LHCN-M2 (cell line): ENCODE data around the gene GCK. TPM values are rescaled to one million over a fixed set of nuclear protein-coding genes. Genes with fewer than 3 reads are reported as not detected.
"Not testable (repeated sequence)": the region's sequence is repeated elsewhere in the genome, so short reads cannot be mapped to it uniquely, and the experiment has no call there.

Experiments
- DNase-seq: peaks from one replicate; pipeline ENCODE4 v3.0.0-alpha.2; 2012; ENCODE audit warnings: low read depth
- total RNA-seq: library from RNA; depleted of rRNA; stranded (reverse); fragments of >200 nt; gene quantifications from 2 replicates; pipeline ENCODE4 v1.2.3, GENCODE V29; 2014

Gene GCK
- total RNA-seq, 1 experiment from 2014 or later, result not detected

- DNase-seq, result peak; percentile 35
Measured at GRCh38 chr7:44201813-44202212, 12.6 kb upstream of the GCK start.

DNA sequence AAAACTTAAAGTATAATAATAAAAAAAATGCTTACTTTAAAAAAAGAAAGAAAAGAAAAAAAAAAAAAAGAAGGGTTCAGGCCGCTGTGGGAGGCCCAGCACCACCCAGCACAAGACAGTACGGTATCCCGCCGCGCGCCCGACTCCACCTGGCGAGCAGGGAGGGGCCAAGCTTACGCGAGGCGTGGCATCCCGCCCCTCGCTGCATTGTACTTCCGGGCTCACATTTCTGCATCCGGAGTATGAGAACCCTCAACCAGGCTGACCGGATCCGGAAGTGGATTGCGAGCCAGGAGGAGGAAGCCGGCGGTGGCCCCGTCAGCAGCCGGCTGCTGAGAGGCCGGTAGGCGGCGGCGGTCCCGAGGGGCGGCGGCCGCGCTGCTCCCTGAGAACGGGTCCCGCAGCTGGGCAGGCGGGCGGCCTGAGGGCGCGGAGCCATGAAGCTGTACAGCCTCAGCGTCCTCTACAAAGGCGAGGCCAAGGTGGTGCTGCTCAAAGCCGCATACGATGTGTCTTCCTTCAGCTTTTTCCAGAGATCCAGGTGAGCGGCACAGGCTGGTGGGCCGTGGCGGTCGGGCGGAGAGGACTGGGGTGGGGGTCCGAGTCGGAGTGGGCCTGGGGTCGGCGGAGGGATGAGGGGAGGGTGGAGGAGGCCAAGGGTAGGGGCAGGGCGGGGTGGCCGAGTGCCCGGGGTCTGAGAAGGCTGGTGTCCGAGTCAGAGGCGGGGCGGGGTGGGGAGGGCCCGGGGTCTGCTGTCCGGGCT is 11.6 kb upstream of the GCK start, which contains the start of gene YKT6:
YKT6 (plus strand) TSS at position 280 of the 763 bp plus-strand sequence; CDS start at position 438, 158 bp downstream.
- DNase-seq, result peak; percentile 95

- DNase-seq, result not testable (repeated sequence)
Measured at GRCh38 chr7:44200163-44200562, 10.9 kb upstream of the GCK start.

- no peak for DNase-seq
Measured at GRCh38 chr7:44197474-44197873, 8.2 kb upstream of the GCK start.

GRCh38 chr7:44196450-44196872 is 7.2 kb upstream of the GCK start:
- peak; percentile 79 for DNase-seq

DNA sequence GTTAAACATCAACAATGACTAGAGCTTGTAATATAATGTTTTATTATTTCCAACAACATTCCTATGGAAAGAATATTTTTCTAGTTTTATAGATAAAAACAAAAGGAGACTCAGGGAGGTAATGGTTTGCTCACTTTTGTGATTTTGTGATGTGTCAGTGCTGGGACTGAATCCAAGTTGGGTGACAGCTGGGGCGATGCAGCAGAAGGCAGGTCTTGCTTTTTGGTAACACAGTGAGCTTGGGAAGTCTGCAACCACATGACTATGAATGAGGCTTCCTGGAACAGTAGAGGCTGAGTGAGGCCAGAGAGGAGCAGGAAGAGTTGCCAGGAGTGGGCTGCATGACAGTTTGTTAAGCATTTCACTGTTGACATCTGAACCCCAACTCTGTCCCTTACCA is 6.7 kb upstream of the GCK start:
- DNase-seq, result peak; percentile 89

GRCh38 chr7:44194562-44195145 is 5.4 kb upstream of the GCK start:
- DNase-seq, result no peak

- DNase-seq, result peak; percentile 60
Measured at GRCh38 chr7:44194069-44194468, 4.8 kb upstream of the GCK start.

GRCh38 chr7:44193011-44193802 is 4.0 kb upstream of the GCK start:
- DNase-seq, result no peak

GRCh38 chr7:44191171-44191570 is 1.9 kb upstream of the GCK start:
- DNase-seq, result peak; percentile 33

- DNase-seq, result no peak
Measured at GRCh38 chr7:44189993-44190872, 994 bp upstream of the GCK start.

DNA sequence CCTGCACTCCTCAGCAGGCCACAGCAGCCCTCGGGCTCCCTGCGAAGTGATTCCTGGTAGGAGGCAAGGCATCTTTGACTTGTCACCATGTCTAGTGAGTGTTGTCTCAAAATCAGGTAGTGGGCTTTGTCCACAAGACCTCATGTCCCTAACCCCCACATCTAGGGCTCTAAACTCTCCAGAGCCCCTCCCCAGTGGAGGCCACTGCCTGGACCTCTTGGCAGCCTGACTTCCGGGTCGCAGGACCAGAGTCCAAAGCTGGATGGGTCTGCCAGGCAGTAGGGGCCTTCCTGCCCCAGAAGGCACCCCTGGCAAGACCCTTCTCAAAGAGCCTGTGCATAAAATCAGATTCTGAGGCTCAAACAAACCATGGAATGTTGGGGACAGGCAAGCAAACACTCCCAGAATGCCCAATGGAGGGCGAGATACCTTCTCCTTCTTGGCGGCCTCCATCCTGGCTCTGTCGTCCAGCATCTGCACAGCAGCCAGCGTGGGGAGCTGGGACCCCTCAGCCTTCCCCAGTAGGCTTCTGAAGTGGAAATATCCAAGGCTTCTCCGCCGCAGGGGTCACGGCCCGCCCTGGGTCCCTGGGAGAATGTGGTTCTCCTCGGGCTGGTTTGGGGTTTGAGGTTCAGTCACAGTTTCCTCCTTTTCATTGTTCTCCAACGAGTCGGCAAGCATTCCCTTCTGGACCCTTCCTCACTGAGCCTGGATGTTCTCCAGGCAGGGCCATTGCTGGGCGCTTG is 586 bp downstream of the GCK start:
- DNase-seq, result no peak

GRCh38 chr7:44187636-44188416 is 1.4 kb downstream of the GCK start:
- no peak for DNase-seq

DNA sequence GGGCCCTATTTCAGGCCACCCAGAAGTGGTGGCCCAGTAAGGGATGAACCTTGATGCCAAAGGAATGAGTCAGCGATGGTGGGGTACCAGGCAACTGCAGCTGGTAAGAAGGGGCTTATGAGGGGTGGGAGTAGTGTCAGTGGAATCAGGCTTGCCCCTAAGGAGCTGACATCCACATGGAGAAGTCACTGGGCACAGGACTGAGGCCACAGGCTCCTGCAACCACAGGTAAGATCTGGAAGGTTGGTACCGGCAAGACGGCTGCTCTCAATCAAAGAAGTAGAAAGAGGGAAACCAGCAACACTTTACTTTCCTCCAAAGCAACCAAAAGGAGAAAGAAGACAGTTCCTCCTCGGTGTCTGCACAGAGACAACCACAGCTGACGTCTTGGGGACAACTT is 2.5 kb downstream of the GCK start:
- no peak for DNase-seq

- no peak for DNase-seq
Measured at GRCh38 chr7:44185729-44186128, 3.5 kb downstream of the GCK start.

DNA sequence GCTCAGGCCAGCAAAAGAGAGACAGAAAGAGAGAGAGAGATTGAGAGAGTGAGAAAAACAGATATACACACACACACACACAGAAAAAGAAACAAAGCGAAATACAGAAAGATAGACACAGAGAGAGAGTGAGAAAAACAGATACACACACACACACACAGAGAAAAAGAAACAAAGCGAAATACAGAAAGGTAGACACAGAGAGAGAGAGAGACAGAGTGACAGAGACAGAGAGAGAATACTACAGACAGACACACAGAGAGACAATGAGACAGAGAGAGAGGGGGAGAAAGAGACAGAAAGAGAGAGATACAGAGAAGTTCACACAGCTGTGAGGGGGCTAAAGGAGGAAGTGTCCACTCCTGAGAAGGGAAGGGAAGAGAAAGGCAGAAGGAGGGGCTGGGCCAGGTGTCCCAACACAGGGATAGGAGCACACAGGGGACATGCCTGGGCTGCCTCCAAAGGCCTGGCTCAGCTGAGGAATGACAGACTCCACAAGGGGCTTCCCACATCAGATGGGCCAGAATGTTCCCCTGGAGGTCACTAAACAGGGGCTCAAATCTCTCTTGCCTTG is 4.3 kb downstream of the GCK start:
- no peak for DNase-seq

DNA sequence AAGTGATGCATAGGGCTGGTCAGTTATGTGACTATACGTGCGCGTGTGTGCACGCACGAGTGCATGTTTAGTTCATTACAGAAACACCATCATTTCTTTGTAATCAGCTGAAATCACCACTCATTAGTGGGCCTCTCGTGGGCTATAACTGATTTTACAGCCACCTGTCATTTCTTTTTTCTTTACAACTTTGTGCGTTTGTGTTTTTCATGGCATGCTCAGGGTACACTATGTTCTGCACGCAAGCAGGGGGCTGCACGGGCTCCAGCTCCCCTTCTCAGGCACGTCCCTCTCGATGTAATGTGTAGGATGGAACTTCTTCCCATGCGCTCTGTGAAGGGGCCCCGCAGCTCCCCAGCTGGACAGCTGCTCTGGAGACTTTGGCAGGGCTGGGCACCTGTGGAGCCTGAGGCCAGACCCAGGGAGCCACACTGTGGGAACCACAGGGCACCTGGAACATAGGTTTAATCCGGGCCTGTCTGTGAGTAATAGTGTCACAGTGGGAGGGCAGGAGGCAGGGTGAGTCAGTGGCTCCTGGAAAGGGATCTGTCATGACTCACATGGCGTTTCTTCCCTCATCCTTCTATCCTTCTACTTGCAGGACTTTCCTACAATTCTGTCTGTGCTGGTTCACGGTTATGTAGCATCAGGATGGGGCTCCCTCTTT is 4.9 kb downstream of the GCK start:
- DNase-seq, result peak; percentile 90

DNA sequence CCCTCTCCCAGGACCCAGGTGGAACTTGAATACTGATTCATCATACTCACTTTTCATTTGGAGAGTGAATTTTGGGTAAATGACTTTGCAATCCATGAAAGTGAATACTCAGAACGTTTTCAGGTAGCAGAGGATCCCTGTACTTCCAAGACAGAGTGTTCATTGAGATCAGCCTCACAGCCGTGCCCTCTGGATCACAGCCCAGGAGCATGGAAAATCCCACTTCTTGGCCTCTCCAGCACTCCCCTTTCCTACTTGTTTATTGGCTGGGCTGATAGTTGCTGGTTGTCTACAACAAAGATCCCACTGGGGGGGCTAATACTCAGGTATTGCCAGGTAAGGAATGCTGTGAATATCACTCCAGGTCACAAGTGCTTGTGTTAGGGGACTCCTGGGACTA is 5.9 kb downstream of the GCK start:
- DNase-seq, result no peak

GRCh38 chr7:44182827-44183226 is 6.4 kb downstream of the GCK start:
- no peak for DNase-seq
